ENCODE data around the gene MFSD6. TPM values are rescaled to one million over a fixed set of nuclear protein-coding genes. Genes with fewer than 3 reads are reported as not detected.
"Not testable (repeated sequence)": the region's sequence is repeated elsewhere in the genome, so short reads cannot be mapped to it uniquely, and the experiment has no call there.

MFSD6 gene
- total RNA-seq, 2 experiments from 2014 or later: 34.1 to 37.1 TPM

DNA sequence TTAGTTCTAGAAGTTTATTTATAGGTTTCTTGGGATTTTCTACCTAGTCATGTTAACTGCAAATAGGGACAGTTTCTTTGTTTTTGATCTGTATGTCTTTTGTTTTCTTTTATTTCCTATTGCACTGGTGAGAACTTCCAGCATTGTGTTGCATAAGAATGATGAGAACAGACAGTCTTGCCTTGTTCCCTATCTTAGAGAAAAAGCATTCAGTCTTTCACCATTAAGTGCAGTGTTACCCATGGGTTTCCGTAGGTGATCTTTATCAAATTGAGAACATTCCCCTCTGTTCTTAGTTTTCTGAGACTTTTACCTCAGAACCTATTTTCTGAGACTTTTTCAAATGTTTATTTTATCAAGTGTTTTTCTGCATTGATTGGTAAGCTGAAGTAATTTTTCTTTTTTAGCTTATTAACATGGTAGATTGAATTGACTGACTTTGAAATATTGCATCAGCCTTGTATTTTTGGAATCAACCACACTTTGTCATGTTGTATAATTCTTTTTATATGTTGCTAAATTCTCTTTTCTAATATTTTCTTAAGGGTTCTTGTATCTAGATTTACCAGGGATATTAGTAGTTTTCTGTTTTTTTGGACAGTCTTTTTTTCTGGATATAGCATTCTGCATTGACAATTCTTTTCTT, 17.2 kb downstream of the MFSD6 start:
- no peak overlapping the region for H3K4me3 Mint-ChIP-seq
- POLR2A ChIA-PET: no interaction called here

DNA sequence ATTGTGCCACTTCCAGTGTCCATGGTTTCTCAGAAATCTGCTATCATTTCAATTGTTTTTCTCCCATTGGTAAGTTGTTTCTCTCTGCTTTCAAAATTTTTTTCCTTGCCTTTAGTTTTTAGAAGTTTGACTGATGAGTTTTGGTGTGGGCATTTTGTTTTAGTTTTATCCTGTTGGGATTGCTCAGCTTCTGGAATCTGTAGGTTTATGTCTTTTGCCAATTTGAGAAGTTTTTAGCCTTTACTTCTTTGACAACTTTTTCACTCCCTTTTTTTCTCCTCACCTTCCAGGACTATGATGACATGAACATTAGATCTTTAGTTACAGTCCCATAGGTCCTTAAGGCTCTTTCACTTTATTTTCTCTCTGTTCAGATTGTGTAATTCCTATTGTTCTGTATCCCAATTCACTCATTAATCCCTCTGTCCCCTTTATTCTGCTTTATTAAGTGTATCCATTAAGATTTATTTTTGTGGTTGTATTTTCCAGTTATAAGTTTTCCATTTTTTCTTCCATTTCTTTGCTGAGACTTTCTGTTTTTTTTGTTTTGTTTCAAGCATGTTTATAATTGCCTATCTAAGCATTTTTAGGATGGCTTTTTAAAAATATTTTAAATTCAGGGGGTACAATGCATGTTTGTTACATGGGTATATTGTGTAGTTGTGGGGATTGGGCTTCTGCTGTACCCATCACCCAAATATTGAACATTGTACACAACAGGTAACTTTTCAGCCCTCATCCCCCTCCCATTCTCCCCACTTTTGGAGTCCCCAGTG, 17.9 kb downstream of the MFSD6 start:
- CTCF ChIA-PET: no interaction called here
- Mint-ChIP-seq H3K27me3 (no peaks in the 10 kb centered on the region), H3K36me3 (peaks cover 24% of the 10 kb centered on the region), H3K4me1 (ENCODE audit: low read depth) (peaks cover 47% of the 10 kb centered on the region), H3K9me3 (peaks cover 4% of the 10 kb centered on the region), H3K4me3 (no peak overlapping the region), H3K27ac (no peak overlapping the region)
- no peak for DNase-seq
- intact Hi-C loops (cut with micrococcal nuclease): no loop called here
- POLR2A ChIA-PET: no interaction called here

More for the DNA sequence above, 17.2 kb downstream of the MFSD6 start:
- intact Hi-C loops (cut with micrococcal nuclease): no loop called here
- peaks cover 4% of the 10 kb centered on the region for H3K9me3 Mint-ChIP-seq
- CTCF ChIA-PET: no interaction called here
- peaks cover 24% of the 10 kb centered on the region for H3K36me3 Mint-ChIP-seq
- peaks cover 52% of the 10 kb centered on the region for H3K4me1 Mint-ChIP-seq (ENCODE audit: low read depth)
- no peak for DNase-seq
- no peak overlapping the region for H3K27ac Mint-ChIP-seq
- no peaks in the 10 kb centered on the region for H3K27me3 Mint-ChIP-seq

DNA sequence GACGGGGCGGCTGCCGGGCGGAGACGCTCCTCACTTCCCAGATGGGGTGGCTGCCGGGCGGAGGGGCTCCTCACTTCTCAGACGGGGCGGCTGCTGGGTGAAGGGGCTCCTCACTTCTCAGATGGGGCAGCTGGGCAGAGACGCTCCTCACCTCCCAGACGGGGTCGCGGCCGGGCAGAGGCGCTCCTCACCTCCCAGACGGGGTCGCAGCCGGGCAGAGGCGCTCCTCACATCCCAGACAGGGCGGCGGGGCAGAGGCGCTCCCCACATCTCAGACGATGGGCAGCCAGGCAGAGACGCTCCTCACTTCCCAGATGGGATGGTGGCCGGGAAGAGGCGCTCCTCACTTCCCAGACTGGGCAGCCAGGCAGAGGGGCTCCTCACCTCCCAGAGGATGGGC, 22.7 kb downstream of the MFSD6 start:
- CTCF ChIA-PET; POLR2A ChIA-PET; DNase-seq; intact Hi-C loops (cut with micrococcal nuclease); H3K9me3 Mint-ChIP-seq; H3K27me3 Mint-ChIP-seq; H3K4me3 Mint-ChIP-seq; H3K27ac Mint-ChIP-seq: not testable (repeated sequence)
- Mint-ChIP-seq H3K4me1 (ENCODE audit: low read depth) (peaks cover 61% of the 10 kb centered on the region), H3K36me3 (peaks cover 22% of the 10 kb centered on the region)

DNA sequence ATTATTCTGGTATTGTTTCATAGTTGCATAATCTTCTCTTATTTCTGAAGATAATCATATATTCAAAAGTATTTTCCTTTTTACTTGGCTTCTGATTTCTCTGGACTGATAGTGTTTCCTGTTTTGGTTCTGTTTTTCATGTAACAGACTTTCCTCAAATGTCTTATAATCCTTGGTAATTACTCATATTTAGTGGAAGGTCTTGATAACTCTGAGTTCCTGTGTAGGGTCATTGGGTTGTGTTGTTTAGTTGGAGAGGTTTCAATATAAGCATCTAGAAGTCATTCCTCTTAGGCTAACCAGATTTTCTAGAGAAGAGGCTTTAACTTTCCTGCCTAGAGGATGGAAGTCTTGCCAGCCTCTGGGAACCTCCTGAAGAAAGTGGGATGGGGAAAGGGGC, 23.8 kb downstream of the MFSD6 start:
- Mint-ChIP-seq H3K4me1 (ENCODE audit: low read depth) (peaks cover 57% of the 10 kb centered on the region), H3K9me3 (peaks cover 4% of the 10 kb centered on the region), H3K36me3 (peaks cover 24% of the 10 kb centered on the region), H3K27ac (no peak overlapping the region), H3K27me3 (no peaks in the 10 kb centered on the region), H3K4me3 (no peak overlapping the region)
- intact Hi-C loops (cut with micrococcal nuclease): loop anchor here (2.0 kb wide), 1 partner anchor 27 kb away; no protein-coding TSS in a partner anchor
- POLR2A ChIA-PET: no interaction called here
- CTCF ChIA-PET: no interaction called here
- no peak for DNase-seq

DNA sequence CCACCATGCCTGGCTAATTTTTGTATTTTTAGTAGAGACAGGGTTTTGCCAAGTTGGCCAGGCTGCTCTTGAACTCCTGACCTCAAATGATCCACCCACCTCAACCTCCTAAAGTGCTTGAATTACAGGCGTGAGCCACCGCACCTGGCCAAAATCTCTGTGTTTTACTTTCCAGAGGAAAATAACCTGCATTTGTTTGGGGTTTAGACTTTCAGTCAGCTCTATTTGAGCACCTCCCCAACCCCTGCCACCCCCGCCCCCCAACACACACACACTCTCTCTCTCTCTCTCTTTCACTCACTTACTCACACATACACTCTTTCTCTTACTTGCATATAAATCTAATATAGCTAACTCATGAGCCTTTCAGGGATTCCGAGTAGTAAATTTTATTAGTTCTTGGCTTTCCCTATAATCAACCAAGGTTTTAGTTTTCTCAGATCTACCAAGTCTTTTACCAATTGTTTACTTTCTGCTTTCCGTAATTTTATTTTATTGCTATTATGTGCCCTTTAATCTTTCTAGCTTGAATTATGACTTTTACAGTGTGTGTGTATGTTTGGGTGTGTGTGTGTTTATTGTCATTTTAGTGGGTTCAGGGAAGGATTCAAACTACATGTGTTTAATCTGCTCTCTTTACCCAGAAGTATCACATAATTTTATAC, 24.5 kb downstream of the MFSD6 start:
- ChIA-PET CTCF (no interaction called here), POLR2A (no interaction called here)
- peaks cover 4% of the 10 kb centered on the region for H3K9me3 Mint-ChIP-seq
- H3K27me3 Mint-ChIP-seq: no peaks in the 10 kb centered on the region
- peaks cover 58% of the 10 kb centered on the region for H3K4me1 Mint-ChIP-seq (ENCODE audit: low read depth)
- H3K36me3 Mint-ChIP-seq: peaks cover 28% of the 10 kb centered on the region
- H3K27ac Mint-ChIP-seq: no peak overlapping the region
- peak; percentile 39 for DNase-seq
- intact Hi-C loops (cut with micrococcal nuclease): loop anchor here (1.0 to 2.0 kb wide), 2 partner anchors 23 to 28 kb away; no protein-coding TSS in a partner anchor
- no peak overlapping the region for H3K4me3 Mint-ChIP-seq

DNA sequence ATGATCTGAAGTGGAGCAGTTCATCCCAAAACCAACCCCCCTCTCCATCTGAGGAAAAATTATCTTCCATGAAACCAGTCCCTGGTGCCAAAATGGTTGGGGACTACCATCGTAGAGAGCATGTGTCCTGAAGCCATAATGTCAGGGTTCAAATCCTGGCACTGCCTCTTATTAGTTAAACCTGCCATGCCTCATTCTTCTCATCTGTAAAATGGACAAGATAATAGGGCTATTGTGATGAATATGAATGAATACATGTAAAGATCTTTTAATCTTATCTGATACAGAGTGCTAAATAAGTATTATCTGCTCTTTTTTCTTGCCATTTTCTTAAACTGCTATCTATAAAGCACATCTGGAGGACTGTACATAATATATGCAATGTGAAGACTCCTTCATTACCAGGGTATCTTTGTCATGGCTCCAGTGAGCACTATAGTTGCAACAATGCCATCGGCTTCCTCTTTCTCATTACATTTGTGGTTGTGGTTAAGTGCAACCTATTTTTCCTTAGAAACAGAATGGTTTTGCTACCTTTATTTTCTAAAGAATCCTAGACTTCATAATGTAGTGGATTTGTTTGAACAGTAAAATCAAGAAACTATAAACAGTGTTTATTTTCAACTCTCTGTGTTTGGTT, 27.0 kb downstream of the MFSD6 start:
- CTCF ChIA-PET: no interaction called here
- no peak for DNase-seq
- Mint-ChIP-seq H3K9me3 (no peaks in the 10 kb centered on the region), H3K27ac (no peak overlapping the region), H3K4me1 (ENCODE audit: low read depth) (peaks cover 66% of the 10 kb centered on the region), H3K4me3 (no peak overlapping the region), H3K27me3 (no peaks in the 10 kb centered on the region), H3K36me3 (peaks cover 34% of the 10 kb centered on the region)
- intact Hi-C loops (cut with micrococcal nuclease): no loop called here
- POLR2A ChIA-PET: no interaction called here

DNA sequence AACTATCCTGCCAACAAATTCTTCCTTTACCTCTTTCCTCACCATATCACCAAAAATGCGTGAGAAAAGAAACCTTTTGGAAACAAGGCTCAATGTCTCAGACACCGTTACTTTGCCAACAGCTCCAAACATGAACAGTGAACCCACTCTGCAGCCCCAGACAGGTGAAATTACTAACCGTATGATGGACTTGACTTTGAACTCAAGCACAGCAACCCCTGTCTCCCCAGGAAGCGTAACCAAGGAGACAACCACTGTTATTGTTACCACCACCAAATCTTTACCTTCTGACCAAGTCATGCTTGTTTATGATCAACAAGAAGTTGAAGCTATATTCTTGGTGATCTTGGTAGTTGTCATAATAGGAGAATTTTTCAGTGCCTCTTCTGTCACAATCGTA, 28.4 kb downstream of the MFSD6 start:
- Mint-ChIP-seq H3K36me3 (peaks cover 34% of the 10 kb centered on the region), H3K4me3 (no peak overlapping the region), H3K27me3 (no peaks in the 10 kb centered on the region), H3K4me1 (ENCODE audit: low read depth) (peaks cover 74% of the 10 kb centered on the region), H3K9me3 (no peaks in the 10 kb centered on the region), H3K27ac (no peak overlapping the region)
- DNase-seq: no peak
- POLR2A ChIA-PET: no interaction called here
- CTCF ChIA-PET: no interaction called here
- intact Hi-C loops (cut with micrococcal nuclease): no loop called here

DNA sequence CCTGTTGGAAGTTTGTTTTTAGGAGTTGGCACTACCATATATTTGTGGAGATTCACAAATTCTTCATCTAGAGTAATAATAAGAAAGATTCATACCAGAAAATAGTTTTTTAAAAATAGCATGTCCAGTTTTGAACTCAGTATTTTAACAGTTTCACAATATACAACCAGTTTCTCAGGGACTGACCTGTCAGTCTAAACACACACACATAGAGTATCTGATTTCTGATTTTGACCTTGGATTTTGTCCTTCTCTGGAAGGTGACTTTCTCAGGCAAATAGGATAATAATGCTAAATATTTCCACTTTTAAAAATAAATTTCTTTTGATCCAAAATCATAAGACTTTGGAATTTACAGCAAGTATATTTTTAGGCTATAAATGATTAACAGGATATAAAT, 32.0 kb downstream of the MFSD6 start:
- CTCF ChIA-PET: interaction anchor here (1.3 kb wide), 1 partner anchor 340 kb away, joined by 3 read pairs; no protein-coding TSS in a partner anchor

DNA sequence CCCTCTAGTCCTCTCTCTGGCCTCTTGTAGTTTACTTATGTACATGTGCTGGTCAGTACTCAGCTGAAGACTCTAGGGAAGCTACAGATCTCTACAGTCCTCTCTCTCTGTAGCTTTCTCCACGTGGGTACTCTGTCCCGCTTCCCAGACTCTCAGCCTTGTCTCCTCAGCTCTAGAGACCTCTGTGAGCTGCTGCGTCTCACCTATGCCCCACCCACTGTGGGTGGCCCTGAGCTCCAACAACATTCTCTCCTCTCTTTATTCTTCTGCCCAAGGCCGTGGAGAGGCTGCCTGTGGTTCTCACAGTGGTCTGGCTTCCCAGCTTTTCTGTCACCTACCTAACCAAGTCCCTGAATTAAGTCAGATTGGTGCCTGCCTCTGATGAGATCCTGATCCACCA, 33.4 kb downstream of the MFSD6 start:
- Mint-ChIP-seq H3K4me3 (no peak overlapping the region), H3K27ac (no peak overlapping the region), H3K4me1 (ENCODE audit: low read depth) (peaks cover 66% of the 10 kb centered on the region), H3K27me3 (no peaks in the 10 kb centered on the region), H3K9me3 (no peaks in the 10 kb centered on the region), H3K36me3 (peaks cover 22% of the 10 kb centered on the region)
- DNase-seq: no peak
- intact Hi-C loops (cut with micrococcal nuclease): no loop called here
- POLR2A ChIA-PET: no interaction called here
- CTCF ChIA-PET: no interaction called here

More for the DNA sequence above, 32.0 kb downstream of the MFSD6 start:
- no peak for DNase-seq
- intact Hi-C loops (cut with micrococcal nuclease): no loop called here
- H3K27me3 Mint-ChIP-seq: no peaks in the 10 kb centered on the region
- H3K4me1 Mint-ChIP-seq (ENCODE audit: low read depth): peaks cover 70% of the 10 kb centered on the region
- POLR2A ChIA-PET: no interaction called here
- H3K27ac Mint-ChIP-seq: no peak overlapping the region
- no peak overlapping the region for H3K4me3 Mint-ChIP-seq
- no peaks in the 10 kb centered on the region for H3K9me3 Mint-ChIP-seq
- peaks cover 32% of the 10 kb centered on the region for H3K36me3 Mint-ChIP-seq

DNA sequence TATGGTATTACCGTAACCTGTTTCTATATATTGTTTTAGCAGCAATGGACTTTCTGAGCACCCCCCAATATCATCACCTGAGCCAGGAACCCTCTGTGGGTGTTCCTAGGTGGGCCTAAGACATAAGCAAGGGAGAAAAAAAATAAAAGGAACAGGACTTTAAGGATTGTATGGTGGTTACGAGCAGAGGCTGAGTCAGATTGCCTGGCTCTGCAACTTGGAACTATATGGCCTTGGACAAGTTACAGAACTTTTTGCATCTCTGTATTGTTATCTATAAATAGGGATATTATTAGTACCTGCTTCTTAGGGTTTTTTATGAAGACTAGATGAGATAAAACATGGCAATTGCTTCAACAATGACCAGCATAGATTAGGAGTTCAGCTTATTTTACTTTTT, 34.9 kb downstream of the MFSD6 start:
- H3K27me3 Mint-ChIP-seq: no peaks in the 10 kb centered on the region
- CTCF ChIA-PET: no interaction called here
- DNase-seq: no peak
- H3K36me3 Mint-ChIP-seq: peaks cover 11% of the 10 kb centered on the region
- no peaks in the 10 kb centered on the region for H3K9me3 Mint-ChIP-seq
- H3K4me3 Mint-ChIP-seq: no peak overlapping the region
- H3K27ac Mint-ChIP-seq: no peak overlapping the region
- H3K4me1 Mint-ChIP-seq (ENCODE audit: low read depth): peaks cover 63% of the 10 kb centered on the region
- POLR2A ChIA-PET: no interaction called here
- intact Hi-C loops (cut with micrococcal nuclease): no loop called here

DNA sequence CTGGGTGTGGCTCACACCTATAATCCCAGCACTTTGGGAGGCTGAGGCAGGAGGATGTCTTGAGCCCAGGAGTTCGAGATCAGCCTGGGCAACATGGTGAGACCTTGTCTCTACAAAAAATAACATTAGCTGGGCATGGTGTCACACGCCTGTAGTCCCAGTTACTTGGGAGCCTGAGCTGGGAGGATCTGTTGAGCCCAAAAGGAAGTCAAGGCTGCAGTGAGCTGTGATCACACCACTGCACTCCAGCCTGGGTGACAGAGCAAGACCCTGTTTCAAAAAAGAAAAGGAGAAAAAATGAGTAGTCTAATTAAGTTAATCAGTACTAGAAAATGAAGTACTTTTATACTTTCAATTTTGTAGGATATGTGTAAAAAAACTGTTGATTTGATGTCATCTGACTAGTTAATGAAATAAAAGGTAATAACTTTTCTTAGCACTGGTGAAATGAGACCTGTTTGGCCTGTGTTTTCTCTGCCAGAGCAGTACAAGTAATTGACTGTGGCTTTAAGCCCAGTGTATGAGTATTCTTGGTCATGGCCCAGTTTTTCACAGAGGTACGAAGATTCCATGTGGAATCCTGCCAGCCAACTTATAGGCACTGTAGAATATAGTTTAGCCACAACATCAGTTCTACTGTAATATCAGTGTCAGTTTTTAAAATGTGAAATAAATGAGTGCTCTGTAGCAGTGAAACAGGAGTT, 35.8 kb downstream of the MFSD6 start:
- no peak overlapping the region for H3K4me3 Mint-ChIP-seq
- peaks cover 61% of the 10 kb centered on the region for H3K4me1 Mint-ChIP-seq (ENCODE audit: low read depth)
- H3K27ac Mint-ChIP-seq: no peak overlapping the region
- no peaks in the 10 kb centered on the region for H3K27me3 Mint-ChIP-seq
- CTCF ChIA-PET: no interaction called here
- POLR2A ChIA-PET: interaction anchor here (0.6 kb wide), 1 partner anchor 15 kb away, joined by 3 read pairs; no protein-coding TSS in a partner anchor
- no peak for DNase-seq
- H3K36me3 Mint-ChIP-seq: peaks cover 9% of the 10 kb centered on the region
- no peaks in the 10 kb centered on the region for H3K9me3 Mint-ChIP-seq
- intact Hi-C loops (cut with micrococcal nuclease): no loop called here

DNA sequence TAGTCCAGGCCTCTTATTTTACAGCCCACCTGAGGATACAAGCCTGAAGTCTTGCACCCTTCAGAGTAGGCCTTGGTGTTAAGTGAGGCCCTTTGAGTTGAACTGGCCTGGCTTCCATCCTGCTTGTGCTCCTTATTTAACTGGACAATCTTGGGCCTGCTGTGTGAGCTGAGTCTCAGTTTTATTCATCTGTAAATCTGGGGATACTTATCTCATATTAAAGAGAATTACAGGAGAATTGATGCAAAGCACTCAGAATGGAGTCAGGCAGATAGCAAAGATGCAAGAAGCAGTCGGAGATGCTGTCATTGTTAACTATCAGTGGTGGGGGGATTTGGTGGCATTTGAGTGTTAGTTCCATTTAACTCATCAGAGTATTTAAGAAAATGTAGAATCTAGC, 36.8 kb downstream of the MFSD6 start:
- no peaks in the 10 kb centered on the region for H3K27me3 Mint-ChIP-seq
- intact Hi-C loops (cut with micrococcal nuclease): no loop called here
- no peak overlapping the region for H3K4me3 Mint-ChIP-seq
- peaks cover 2% of the 10 kb centered on the region for H3K36me3 Mint-ChIP-seq
- H3K27ac Mint-ChIP-seq: no peak overlapping the region
- DNase-seq: no peak
- no peaks in the 10 kb centered on the region for H3K9me3 Mint-ChIP-seq
- H3K4me1 Mint-ChIP-seq (ENCODE audit: low read depth): peaks cover 52% of the 10 kb centered on the region
- ChIA-PET POLR2A (no interaction called here), CTCF (no interaction called here)
